K562 (cell line): ENCODE measurements around the gene UBA52. TPM values are rescaled to one million over a fixed set of nuclear protein-coding genes. Genes with fewer than 3 reads are reported as not detected.

Source experiments
- ATAC-seq: fragments of 200-7000 bp; cut with Tn5 transposase; 3 replicates; pipeline ENCODE4 v1.9.1; 2020; ENCODE audit warnings: moderate library complexity
- BruUV-seq: library from RNA; stranded (reverse); fragments of 400-500 nt; replicated peaks from 2 replicates; lab custom pipeline; 2021; lab: Mats Ljungman, UMichigan
- CTCF ChIA-PET: fragments of 300-600 bp; formaldehyde crosslinking; extraction: SDS; loops from one replicate; lab custom pipeline; 2021; ENCODE audit warnings: low intra/inter-chr PET ratio; lab: Yijun Ruan, JAX
- POLR2A ChIA-PET: fragments of 300-600, 350-650 bp; sonication (Branson Sonifier 250); formaldehyde crosslinking; extraction: SDS; loops from one replicate; lab custom pipeline; 2021; ENCODE audit warnings: antibody characterized with exemption, inconsistent platforms; lab: Yijun Ruan, JAX
- DNase-seq, 4 experiments: peaks; one replicate each; pipeline versions ENCODE4 v3.0.0 to v3.0.0-alpha.2; 2011 to 2018; ENCODE audit warnings: low spot score in 3 of 4, mixed read lengths in 3 of 4; ENCODE audit errors: extremely low read depth in 1 of 4
- FAIRE-seq: peaks from 2 replicates; lab custom pipeline; 2011; peaks lifted over from hg19 to GRCh38; lab: Jason Lieb, UNC
- H2AFZ ChIP-seq: 2 replicates; pipeline ENCODE4 v1.6.0; 2011; ENCODE audit warnings: low read depth, low read length, control low read depth, inconsistent platforms
- H3K27ac ChIP-seq: fragments of 200-600 bp; 3 replicates; pipeline ENCODE4 v1.8.0; 2011; ENCODE audit warnings: low read depth, mild to moderate bottlenecking, control low read depth, inconsistent platforms, low read length, moderate library complexity, mixed read lengths; ENCODE audit errors: extremely low read depth
- H3K27me3 ChIP-seq, 2 experiments: fragments of 300-600 bp in 1 of 2; 2 replicates in 1 of 2; 3 replicates in 1 of 2; pipeline versions ENCODE4 v1.6.0 to v1.8.0; 2011; ENCODE audit warnings: inconsistent platforms in 2 of 2, low read length in 2 of 2, mild to moderate bottlenecking in 1 of 2, mixed read lengths in 1 of 2, moderate library complexity in 1 of 2; ENCODE audit not compliant: control insufficient read depth in 2 of 2, insufficient read depth in 2 of 2
- H3K36me3 ChIP-seq: fragments of 300-600 bp; 3 replicates; pipeline ENCODE4 v1.8.0; 2011; ENCODE audit warnings: mild to moderate bottlenecking, low read length, inconsistent platforms; ENCODE audit not compliant: control insufficient read depth, insufficient read depth
- H3K4me1 ChIP-seq, 2 experiments: fragments of 200-600 bp in 1 of 2; replicated peaks in 1 of 2; 2 replicates in 1 of 2; 3 replicates in 1 of 2; pipeline versions ENCODE4 v1.5.1 to v1.8.0; 2011; ENCODE audit warnings: inconsistent platforms in 2 of 2, low read length in 2 of 2, mild to moderate bottlenecking in 1 of 2, mixed read lengths in 1 of 2, moderate library complexity in 1 of 2; ENCODE audit not compliant: control insufficient read depth in 2 of 2, insufficient read depth in 2 of 2
- H3K4me2 ChIP-seq: 2 replicates; pipeline ENCODE4 v1.6.1; 2011; ENCODE audit warnings: low read length, control low read depth, inconsistent platforms, mixed read lengths; ENCODE audit not compliant: insufficient read depth
- H3K4me3 ChIP-seq: fragments of 200-600 bp; sonication (generic), shearing (Covaris generic); 2 replicates; pipeline ENCODE4 v1.5.1; 2016; ENCODE audit warnings: control low read depth, inconsistent platforms
- H3K79me2 ChIP-seq: fragments of 200-600 bp; 3 replicates; pipeline ENCODE4 v1.8.0; 2011; ENCODE audit warnings: low read length, inconsistent platforms; ENCODE audit not compliant: control insufficient read depth, insufficient read depth
- H3K9ac ChIP-seq, 2 experiments: 2 replicates each; pipeline versions ENCODE4 v1.6.0 to v1.6.1; 2011; ENCODE audit warnings: low read depth in 2 of 2, low read length in 2 of 2, control low read depth in 1 of 2, inconsistent platforms in 1 of 2, mild to moderate bottlenecking in 1 of 2, mixed read lengths in 1 of 2; ENCODE audit not compliant: insufficient read depth in 1 of 2
- H3K9me1 ChIP-seq: one replicate; pipeline ENCODE4 v1.6.0; 2011; ENCODE audit warnings: inconsistent platforms, mild to moderate bottlenecking, low read length, moderate library complexity; ENCODE audit not compliant: control insufficient read depth, insufficient read depth
- H3K9me3 ChIP-seq: replicated peaks from 2 replicates; pipeline ENCODE4 v1.5.1; 2011; ENCODE audit warnings: low read depth, low read length, inconsistent platforms; ENCODE audit not compliant: control insufficient read depth, insufficient read depth
- H4K20me1 ChIP-seq: replicated peaks from 2 replicates; pipeline ENCODE4 v1.6.1; 2011; ENCODE audit warnings: low read length, inconsistent platforms, mixed read lengths; ENCODE audit not compliant: control insufficient read depth, insufficient read depth
- ETV5 ChIP-seq: sonication (generic); formaldehyde crosslinking; IDR thresholded peaks from 2 replicates; pipeline ENCODE4 v1.4.0; 2020; ENCODE audit warnings: low read depth, mild to moderate bottlenecking, missing genetic modification reagents
- HDAC2 ChIP-seq: fragments of 450-650 bp; IDR thresholded peaks from 2 replicates; pipeline ENCODE4 v1.6.1; 2016; ENCODE audit warnings: mild to moderate bottlenecking
- HMG20A ChIP-seq: fragments of 450-650 bp; formaldehyde crosslinking; conservative IDR thresholded peaks from 2 replicates; pipeline ENCODE4 v1.4.0; 2020; ENCODE audit warnings: mild to moderate bottlenecking, mixed read lengths
- KLF13 ChIP-seq: fragments of 450-650 bp; IDR thresholded peaks from 2 replicates; pipeline ENCODE4 v1.6.1; 2016; ENCODE audit warnings: missing genetic modification characterization, low read depth, mild to moderate bottlenecking, missing compliant biosample characterization, moderate library complexity, borderline replicate concordance
- PTRF ChIP-seq: fragments of 450-650 bp; IDR thresholded peaks from 2 replicates; pipeline ENCODE4 v1.6.1; 2016; ENCODE audit warnings: mild to moderate bottlenecking, missing genetic modification characterization, missing compliant biosample characterization
- RCOR1 ChIP-seq, 2 experiments: IDR thresholded peaks; 2 replicates each; pipeline ENCODE4 v1.6.1; 2012; ENCODE audit warnings: low read depth in 2 of 2, low read length in 2 of 2, borderline replicate concordance in 1 of 2, improper control_type of control experiment in 1 of 2
- RFX1 ChIP-seq: fragments of 450-650 bp; IDR thresholded peaks from 2 replicates; pipeline ENCODE4 v1.6.1; 2016; ENCODE audit warnings: mild to moderate bottlenecking, moderate library complexity
- SIN3B ChIP-seq: fragments of 450-650 bp; IDR thresholded peaks from 2 replicates; pipeline ENCODE4 v1.6.1; 2017; ENCODE audit warnings: low read depth, mild to moderate bottlenecking, moderate library complexity
- TAF7 ChIP-seq: fragments of 450-650 bp; IDR thresholded peaks from 2 replicates; pipeline ENCODE4 v1.6.1; 2016; ENCODE audit warnings: missing genetic modification characterization, missing compliant biosample characterization
- TFE3 ChIP-seq: fragments of 450-650 bp; formaldehyde crosslinking; IDR thresholded peaks from 2 replicates; pipeline ENCODE4 v1.4.0; 2020; ENCODE audit warnings: mild to moderate bottlenecking, mixed read lengths
- WHSC1 ChIP-seq: IDR thresholded peaks from one replicate; pipeline ENCODE4 v1.6.1; 2012; ENCODE audit warnings: low read length, control low read depth, inconsistent platforms
- XRCC4 ChIP-seq: IDR thresholded peaks from one replicate; pipeline ENCODE4 v1.6.1; 2011; ENCODE audit not compliant: insufficient read depth, insufficient read length; ENCODE audit errors: extremely low read depth
- ZNF3 ChIP-seq: fragments of 250-450 bp; sonication (Bioruptor Pico); IDR thresholded peaks from 2 replicates; pipeline ENCODE4 v1.5.0; 2021; ENCODE audit warnings: mild to moderate bottlenecking, moderate library complexity
- ZNF778 ChIP-seq: fragments of 450-650 bp; formaldehyde crosslinking; IDR thresholded peaks from 2 replicates; pipeline ENCODE4 v1.4.0; 2020; ENCODE audit warnings: mild to moderate bottlenecking, moderate library complexity
- WGBS: fragments of 100-300 bp; shearing (Covaris generic); methylation state at CpG from one replicate; pipeline ENCODE4 v1.1.6; 2016; ENCODE audit warnings: low coverage, mixed read lengths; ENCODE audit not compliant: insufficient coverage; ENCODE audit errors: missing lambda C conversion rate; 5-methylcytosine and 5-hydroxymethylcytosine counted together
- in situ Hi-C: fragments of 300-500 bp; cut with MboI; formaldehyde crosslinking; loops from 4 replicates; pipeline ENCODE4 v1.15.0; 2018; ENCODE audit warnings: inconsistent platforms, mixed read lengths
- intact Hi-C: fragments of 100-400 bp; cut with micrococcal nuclease; formaldehyde crosslinking; loops from 2 replicates; pipeline ENCODE4 v1.14.2; 2022
- polyA plus RNA-seq, 8 experiments: library from polyadenylated mRNA; depleted of rRNA in 4 of 8; stranded (reverse) in 5 of 8; unstranded in 3 of 8; fragments of >200 nt; fragmentation: Nextera tagmentation in 2 of 8; fragmentation: Illumina TruSeq in 1 of 8; extraction: Ambion mirVana in 2 of 8; extraction: Trizol in 1 of 8; gene quantifications; 2 replicates each; pipeline versions ENCODE4 v1.2.1 to v1.2.3, GENCODE V29; 2011 to 2014; ENCODE audit warnings: inconsistent platforms in 1 of 8, missing spikeins in 1 of 8
- total RNA-seq, 7 experiments: library from RNA; depleted of rRNA in 6 of 7; stranded (reverse); fragments of >200 nt in 6 of 7; fragmentation: Illumina TruSeq in 2 of 7; extraction: Trizol in 2 of 7; gene quantifications; 2 replicates each; pipeline versions ENCODE4 v1.2.1 to v1.2.3, GENCODE V29; 2011 to 2021; ENCODE audit warnings: low replicate concordance in 1 of 7

Gene UBA52
- total and polyA plus RNA-seq, 9 of the 15 experiments (the other 6 are each of a cell fraction or from before 2014, with no cell fraction given), result 1,110 to 2,751 (median 1,733) TPM

DNA sequence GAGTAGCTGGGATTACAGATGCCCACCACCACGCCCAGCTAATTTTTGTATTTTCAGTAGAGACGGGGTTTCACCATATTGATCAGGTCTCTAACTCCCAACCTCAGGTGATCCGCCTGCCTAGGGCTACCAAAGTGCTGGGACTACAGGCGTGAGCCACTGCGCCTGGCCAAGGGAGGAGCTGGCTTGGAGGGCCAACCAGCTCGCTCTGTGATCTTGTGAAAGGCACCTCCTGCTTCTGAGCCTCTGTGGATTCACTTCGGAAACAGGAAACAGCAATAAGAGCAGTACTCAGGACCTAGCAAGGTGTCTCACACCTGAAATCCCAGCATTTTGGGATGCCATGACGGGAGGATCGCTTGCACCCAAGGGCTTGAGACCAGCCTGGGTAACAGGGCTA is 47.8 kb upstream of the UBA52 start:
- WGBS, result 88% methylated on average over 9 of the region's 9 CpGs
- no peak for FAIRE-seq
- H3K36me3 ChIP-seq, result peaks cover 7% of the 10 kb centered on the region
- CTCF ChIA-PET, result no interaction called here
- no peaks in the 10 kb centered on the region for H3K9me3 ChIP-seq
- H3K27me3 ChIP-seq, result no peaks in the 10 kb centered on the region
- intact Hi-C loops (loop anchor here (2.0 to 5.0 kb wide), 3 partner anchors 21 to 48 kb away; partner anchors contain the start of genes KXD1 and UBA52), in situ Hi-C loops (no loop called here)
- peaks cover 11 to 34% of the 10 kb centered on the region in 2 experiments for H3K4me1 ChIP-seq
- no peak overlapping the region for H2AFZ ChIP-seq
- BruUV-seq, result no TSS peak
- no peak overlapping the region for H3K4me2 ChIP-seq
- TF ChIP-seq TAF7, result no peak
- TF ChIP-seq WHSC1, result no peak
- TF ChIP-seq TFE3 (CRISPR knock-in tag), result no peak
- TF ChIP-seq PTRF (tag), result no peak
- TF ChIP-seq RFX1, result no peak
- TF ChIP-seq HMG20A (CRISPR knock-in tag), result no peak
- no peak for TF ChIP-seq ZNF3 (CRISPR knock-in tag)
- no peak for TF ChIP-seq KLF13
- TF ChIP-seq RCOR1 (IDR thresholded peaks at IDR 0.05; ENCODE audit: borderline replicate concordance in 1 of 2, low read depth in 2 of 2, low read length in 2 of 2), result no peak
- TF ChIP-seq ETV5 (CRISPR knock-in tag), result no peak
- TF ChIP-seq HDAC2, result no peak
- no peak for TF ChIP-seq ZNF778
- TF ChIP-seq XRCC4, result no peak
- TF ChIP-seq SIN3B, result no peak
- peaks cover 9% of the 10 kb centered on the region for H3K9me1 ChIP-seq
- H4K20me1 ChIP-seq, result peaks cover 11% of the 10 kb centered on the region; the same call in 1 of the 2 replicates
- ATAC-seq, result no peak
- H3K9ac ChIP-seq, result peak overlapping the region in 1 of 2 experiments; percentile 84; a peak in 2 of 4 replicates
- peaks cover 31% of the 10 kb centered on the region for H3K79me2 ChIP-seq
- H3K4me3 ChIP-seq, result no peak overlapping the region
- no peak for DNase-seq
- no peak overlapping the region for H3K27ac ChIP-seq
- POLR2A ChIA-PET, result interaction anchor here (0.9 to 1.2 kb wide), 4 partner anchors 10 to 243 kb away, joined by 3 to 4 read pairs (median 3); partner anchors contain the start of gene JUND
